ENCODE measurements around the gene ANXA4. TPM values are rescaled to one million over a fixed set of nuclear protein-coding genes. Genes with fewer than 3 reads are reported as not detected.
A peak's percentile ranks its signal among the peaks of the same experiment; 100 is the strongest.

The ANXA4 gene
- total and polyA plus RNA-seq, 2 of the 13 experiments (the other 11 are each of a cell fraction or from before 2014, with no cell fraction given), result 155 to 168 TPM

GRCh38 chr2:69724540-69725159, 17.3 kb upstream of the ANXA4 start (continued):
- TF ChIP-seq ZNF574 (CRISPR knock-in tag; IDR thresholded peaks at IDR 0.05) (peak; percentile 50; the same call in 1 of the 2 replicates), ARID5B (CRISPR knock-in tag; IDR thresholded peaks at IDR 0.05) (peak; percentile 49), SALL1 (CRISPR knock-in tag; IDR thresholded peaks at IDR 0.05) (peak; percentile 75), MYNN (CRISPR knock-in tag; IDR thresholded peaks at IDR 0.05; ENCODE audit: low read depth) (0 out of 2 replicates have a peak, but pooled peaks have one; percentile 30), CEBPB (IDR thresholded peaks at IDR 0.05; ENCODE audit: borderline replicate concordance, low read depth, low read length) (no peak), ZNF691 (CRISPR knock-in tag; IDR thresholded peaks at IDR 0.05; ENCODE audit: borderline replicate concordance, low read depth) (no peak), TFE3 (CRISPR knock-in tag; IDR thresholded peaks at IDR 0.05) (peak; percentile 15; the same call in 1 of the 2 replicates), HMGXB3 (CRISPR knock-in tag; IDR thresholded peaks at IDR 0.05; ENCODE audit: borderline replicate concordance) (peak; percentile 65; the same call in 1 of the 2 replicates), ZNF547 (CRISPR knock-in tag; IDR thresholded peaks at IDR 0.05) (peak; percentile 81; the same call in 1 of the 2 replicates), NFE2L2 (IDR thresholded peaks at IDR 0.05; ENCODE audit: low read length) (peak; percentile 10; the same call in 1 of the 2 replicates), PHF8 (CRISPR knock-in tag; IDR thresholded peaks at IDR 0.05) (no peak), SAP130 (CRISPR knock-in tag; IDR thresholded peaks at IDR 0.05; ENCODE audit: low read depth) (peak; percentile 75), ZNF557 (CRISPR knock-in tag; IDR thresholded peaks at IDR 0.05) (no peak)

Measured in HepG2 (cell line).